Neural progenitor cell (in vitro differentiated cells): ENCODE results near the gene MYBPH.

Experiments used
- CTCF ChIP-seq: fragments of 200-600 bp; sonication (generic); IDR thresholded peaks from 2 replicates; pipeline ENCODE4 v1.5.1; 2017; ENCODE audit warnings: antibody characterized with exemption, mild to moderate bottlenecking
- EZH2 ChIP-seq: fragments of 200-600 bp; sonication (generic); IDR thresholded peaks from 2 replicates; pipeline ENCODE4 v1.6.1; 2017; ENCODE audit warnings: antibody characterized with exemption, mild to moderate bottlenecking, moderate library complexity

- no peak for TF ChIP-seq CTCF
- TF ChIP-seq EZH2: no peak
These were observed 46.7 kb downstream of the MYBPH start for GRCh38 chr1:203128716-203129500.
